ENCODE data around the gene OSBPL3. TPM values are rescaled to one million over a fixed set of nuclear protein-coding genes. Genes with fewer than 3 reads are reported as not detected.

OSBPL3 gene
- polyA plus RNA-seq, 1 donor (not counting 4 experiments of a cell fraction or from before 2014, with no cell fraction given), result 34.0 TPM

DNA sequence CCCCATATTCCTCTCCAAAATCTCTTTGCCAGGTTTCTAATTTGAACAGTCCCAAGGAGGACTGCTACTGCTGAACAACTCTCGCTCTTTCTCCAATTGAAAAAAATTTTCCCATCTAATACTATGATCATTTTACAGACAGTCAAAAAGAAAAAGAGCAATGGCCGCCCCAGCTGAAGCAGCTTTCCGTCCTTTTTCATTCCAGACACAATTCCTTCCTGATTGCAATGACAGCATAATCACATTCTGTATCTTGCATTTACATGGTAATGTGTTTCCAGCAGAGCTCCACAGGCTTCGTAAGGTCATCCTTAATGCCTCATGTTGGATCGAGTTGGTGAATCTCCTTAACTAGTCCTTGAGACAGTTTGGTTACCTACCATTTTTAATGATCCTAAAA, 177.7 kb downstream of the OSBPL3 start:
- Histone ChIP-seq H3K4me3 (ENCODE audit: control insufficient read depth in 2 of 3, extremely low read depth in 1 of 3, insufficient read depth in 2 of 3, low read depth in 1 of 3, low read length in 3 of 3) (no peak overlapping the region), H3K27ac (ENCODE audit: control insufficient read depth, insufficient read depth, low read length) (no peak overlapping the region), H3K36me3 (ENCODE audit: control insufficient read depth in 2 of 2, extremely low read depth in 1 of 2, insufficient read depth in 2 of 2, low read length in 2 of 2) (peaks cover 17 to 18% of the 10 kb centered on the region in 2 experiments), H3K9me3 (ENCODE audit: control insufficient read depth, low read depth, low read length) (no peaks in the 10 kb centered on the region), H3K79me2 (ENCODE audit: control insufficient read depth, insufficient read depth, low read length) (no peaks in the 10 kb centered on the region), H3K9me1 (ENCODE audit: control insufficient read depth, extremely low read depth, insufficient read depth, low read length) (peaks cover 2% of the 10 kb centered on the region), H2AFZ (ENCODE audit: control insufficient read depth, low read length) (no peak overlapping the region), H3K4me2 (ENCODE audit: control insufficient read depth, extremely low read depth, insufficient read depth, low read depth, low read length) (no peak overlapping the region), H4K20me1 (ENCODE audit: control insufficient read depth, extremely low read depth, insufficient read depth, low read length) (no peaks in the 10 kb centered on the region), H3K9ac (ENCODE audit: control insufficient read depth, extremely low read depth, insufficient read depth, low read length) (no peak overlapping the region), H3K27me3 (ENCODE audit: control insufficient read depth, extremely low read depth, insufficient read depth, low read length) (no peaks in the 10 kb centered on the region), H3K4me1 (ENCODE audit: control insufficient read depth, extremely low read depth, insufficient read depth, low read length) (no peaks in the 10 kb centered on the region)
- DNase-seq (ENCODE audit: low read depth, low spot score) (no peak), FAIRE-seq (no peak)
- TF ChIP-seq EZH2 (IDR thresholded peaks at IDR 0.05; ENCODE audit: low read length), result no peak
- TF ChIP-seq, protein P1, sequence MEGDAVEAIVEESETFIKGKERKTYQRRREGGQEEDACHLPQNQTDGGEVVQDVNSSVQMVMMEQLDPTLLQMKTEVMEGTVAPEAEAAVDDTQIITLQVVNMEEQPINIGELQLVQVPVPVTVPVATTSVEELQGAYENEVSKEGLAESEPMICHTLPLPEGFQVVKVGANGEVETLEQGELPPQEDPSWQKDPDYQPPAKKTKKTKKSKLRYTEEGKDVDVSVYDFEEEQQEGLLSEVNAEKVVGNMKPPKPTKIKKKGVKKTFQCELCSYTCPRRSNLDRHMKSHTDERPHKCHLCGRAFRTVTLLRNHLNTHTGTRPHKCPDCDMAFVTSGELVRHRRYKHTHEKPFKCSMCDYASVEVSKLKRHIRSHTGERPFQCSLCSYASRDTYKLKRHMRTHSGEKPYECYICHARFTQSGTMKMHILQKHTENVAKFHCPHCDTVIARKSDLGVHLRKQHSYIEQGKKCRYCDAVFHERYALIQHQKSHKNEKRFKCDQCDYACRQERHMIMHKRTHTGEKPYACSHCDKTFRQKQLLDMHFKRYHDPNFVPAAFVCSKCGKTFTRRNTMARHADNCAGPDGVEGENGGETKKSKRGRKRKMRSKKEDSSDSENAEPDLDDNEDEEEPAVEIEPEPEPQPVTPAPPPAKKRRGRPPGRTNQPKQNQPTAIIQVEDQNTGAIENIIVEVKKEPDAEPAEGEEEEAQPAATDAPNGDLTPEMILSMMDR (optimal IDR thresholded peaks at IDR 0.05 in 1 of 3, IDR thresholded peaks at IDR 0.05 in 1 of 3, conservative IDR thresholded peaks at IDR 0.05 in 1 of 3; ENCODE audit: extremely low read depth in 1 of 3, insufficient read depth in 2 of 3, low read length in 3 of 3), result no peak
- dilution Hi-C loops (cut with MboI; ENCODE audit: extremely low pct_ligation_motif_present, low sequenced_read_pairs), result no loop called here

DNA sequence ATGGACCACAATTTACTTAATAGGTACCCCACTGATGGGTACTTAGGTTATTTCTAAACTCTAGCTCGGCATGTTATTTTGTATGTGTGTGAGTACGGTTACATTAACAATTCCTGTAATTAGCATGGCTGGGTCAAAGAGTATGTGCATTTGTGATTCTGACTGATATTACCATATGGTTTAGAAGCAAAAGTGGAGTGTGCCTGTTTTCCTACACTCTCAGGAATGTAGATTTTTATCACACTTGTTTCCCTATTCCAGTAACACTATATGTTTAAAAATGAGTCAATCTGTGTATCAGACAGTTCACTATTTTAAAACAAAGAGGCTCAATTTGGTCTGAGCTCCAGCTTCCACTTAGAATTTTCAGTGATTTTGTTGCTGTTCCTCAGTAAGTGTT, 178.1 kb downstream of the OSBPL3 start:
- no peaks in the 10 kb centered on the region for H3K9me3 ChIP-seq (ENCODE audit: control insufficient read depth, low read depth, low read length)
- DNase-seq (ENCODE audit: low read depth, low spot score) (no peak), FAIRE-seq (no peak)
- no peak overlapping the region for H2AFZ ChIP-seq (ENCODE audit: control insufficient read depth, low read length)
- H3K27me3 ChIP-seq (ENCODE audit: control insufficient read depth, extremely low read depth, insufficient read depth, low read length), result no peaks in the 10 kb centered on the region
- TF ChIP-seq, protein P1 (optimal IDR thresholded peaks at IDR 0.05 in 1 of 3, IDR thresholded peaks at IDR 0.05 in 1 of 3, conservative IDR thresholded peaks at IDR 0.05 in 1 of 3; ENCODE audit: extremely low read depth in 1 of 3, insufficient read depth in 2 of 3, low read length in 3 of 3), result no peak
- TF ChIP-seq EZH2 (IDR thresholded peaks at IDR 0.05; ENCODE audit: low read length), result no peak
- H3K9ac ChIP-seq (ENCODE audit: control insufficient read depth, extremely low read depth, insufficient read depth, low read length), result no peak overlapping the region
- H3K4me2 ChIP-seq (ENCODE audit: control insufficient read depth, extremely low read depth, insufficient read depth, low read depth, low read length), result no peak overlapping the region
- peaks cover 18% of the 10 kb centered on the region in 2 experiments for H3K36me3 ChIP-seq (ENCODE audit: control insufficient read depth in 2 of 2, extremely low read depth in 1 of 2, insufficient read depth in 2 of 2, low read length in 2 of 2)
- no peaks in the 10 kb centered on the region for H3K79me2 ChIP-seq (ENCODE audit: control insufficient read depth, insufficient read depth, low read length)
- H4K20me1 ChIP-seq (ENCODE audit: control insufficient read depth, extremely low read depth, insufficient read depth, low read length), result no peaks in the 10 kb centered on the region
- no peak overlapping the region for H3K4me3 ChIP-seq (ENCODE audit: control insufficient read depth in 2 of 3, extremely low read depth in 1 of 3, insufficient read depth in 2 of 3, low read depth in 1 of 3, low read length in 3 of 3)
- H3K9me1 ChIP-seq (ENCODE audit: control insufficient read depth, extremely low read depth, insufficient read depth, low read length), result peaks cover 2% of the 10 kb centered on the region
- H3K27ac ChIP-seq (ENCODE audit: control insufficient read depth, insufficient read depth, low read length), result no peak overlapping the region
- no peaks in the 10 kb centered on the region for H3K4me1 ChIP-seq (ENCODE audit: control insufficient read depth, extremely low read depth, insufficient read depth, low read length)
- dilution Hi-C loops (cut with MboI; ENCODE audit: extremely low pct_ligation_motif_present, low sequenced_read_pairs), result no loop called here
